SK-N-MC (cell line): ENCODE results near the gene CEMIP.

ENCODE experiments used
- DNase-seq: peaks from one replicate; pipeline ENCODE4 v3.0.0-alpha.2; 2011; ENCODE audit warnings: low read depth, low spot score
- H3K27ac ChIP-seq: fragments of 200-600 bp; sonication (generic); 2 replicates; pipeline ENCODE4 v1.5.1; 2016; ENCODE audit warnings: mixed run types
- H3K36me3 ChIP-seq: fragments of 200-600 bp; sonication (generic); 2 replicates; pipeline ENCODE4 v1.6.1; 2017; ENCODE audit warnings: antibody characterized with exemption, low read length, mixed read lengths; ENCODE audit not compliant: insufficient read depth
- H3K4me3 ChIP-seq: fragments of 200-600 bp; sonication (generic); 2 replicates; pipeline ENCODE4 v1.5.1; 2016
- H3K9ac ChIP-seq: fragments of 200-600 bp; sonication (generic); 2 replicates; pipeline ENCODE4 v1.8.0; 2017; ENCODE audit warnings: mixed run types, mixed read lengths; ENCODE audit not compliant: insufficient read length
- H3K9me3 ChIP-seq: fragments of 200-600 bp; sonication (generic); 2 replicates; pipeline ENCODE4 v1.6.1; 2017; ENCODE audit warnings: low read depth, mild to moderate bottlenecking, antibody characterized with exemption, low read length, moderate library complexity, mixed read lengths
- EZH2 ChIP-seq: fragments of 200-600 bp; sonication (generic); IDR thresholded peaks from one replicate; pipeline ENCODE4 v1.6.1; 2017; ENCODE audit warnings: antibody characterized with exemption
- FOXP2 ChIP-seq: optimal IDR thresholded peaks from 2 replicates; pipeline ENCODE3; 2011; ENCODE audit warnings: mild to moderate bottlenecking, moderate library complexity; ENCODE audit not compliant: insufficient read depth; ENCODE audit errors: extremely low read length, control extremely low read depth
- POLR2AphosphoS5 ChIP-seq: IDR thresholded peaks from 2 replicates; pipeline ENCODE4 v1.6.1; 2012; ENCODE audit warnings: mild to moderate bottlenecking, low read depth, low read length, borderline replicate concordance

CEMIP gene

GRCh38 chr15:80883641-80884040, 104.5 kb downstream of the CEMIP start:
- TF ChIP-seq EZH2 (no peak), FOXP2 (no peak), POLR2AphosphoS5 (no peak)
- Histone ChIP-seq H3K27ac (no peak overlapping the region), H3K9ac (no peak overlapping the region), H3K36me3 (no peaks in the 10 kb centered on the region), H3K4me3 (no peak overlapping the region), H3K9me3 (no peaks in the 10 kb centered on the region)
- DNase-seq, result no peak

DNA sequence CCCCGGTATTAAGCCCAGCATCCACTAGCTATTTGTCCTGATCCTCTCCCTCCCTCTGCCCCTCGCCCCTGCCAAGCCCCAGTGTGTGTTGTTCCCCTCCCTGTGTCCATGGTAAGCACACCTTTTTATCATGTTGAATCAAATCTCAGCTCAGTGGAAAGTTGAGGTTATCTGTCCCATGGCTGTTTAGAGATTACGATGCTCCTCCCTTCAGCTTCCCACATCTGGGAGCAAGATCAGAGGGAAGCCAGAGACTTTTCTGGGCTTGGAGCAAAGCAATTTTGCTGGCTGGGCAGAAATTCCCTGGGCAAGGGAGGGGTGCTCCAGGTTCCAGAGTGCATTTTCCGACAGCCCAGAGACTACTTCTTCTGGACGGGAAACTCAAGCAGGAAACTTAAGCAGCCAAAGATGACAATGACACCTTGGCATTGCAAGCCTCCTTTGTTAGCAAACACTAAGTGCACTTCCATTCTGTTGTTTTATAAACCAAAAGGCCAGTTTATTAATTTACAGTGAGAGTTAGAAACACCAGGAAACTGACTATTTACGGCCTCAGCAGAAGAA, 105.9 kb downstream of the CEMIP start:
- no peaks in the 10 kb centered on the region for H3K9me3 ChIP-seq
- no peak for DNase-seq
- no peak for TF ChIP-seq POLR2AphosphoS5
- no peaks in the 10 kb centered on the region for H3K36me3 ChIP-seq
- H3K4me3 ChIP-seq, result no peak overlapping the region
- no peak overlapping the region for H3K27ac ChIP-seq
- H3K9ac ChIP-seq, result no peak overlapping the region

- Histone ChIP-seq H3K9ac (no peak overlapping the region), H3K36me3 (no peaks in the 10 kb centered on the region), H3K4me3 (no peak overlapping the region), H3K27ac (no peak overlapping the region), H3K9me3 (no peaks in the 10 kb centered on the region)
- TF ChIP-seq FOXP2, result no peak
- TF ChIP-seq EZH2, result no peak
- no peak for TF ChIP-seq POLR2AphosphoS5
- no peak for DNase-seq
These were observed 108.0 kb downstream of the CEMIP start for GRCh38 chr15:80887148-80887547.

- no peak overlapping the region for H3K4me3 ChIP-seq
- H3K27ac ChIP-seq, result no peak overlapping the region
- no peaks in the 10 kb centered on the region for H3K9me3 ChIP-seq
- H3K9ac ChIP-seq, result no peak overlapping the region
- no peak for DNase-seq
- no peaks in the 10 kb centered on the region for H3K36me3 ChIP-seq
- TF ChIP-seq EZH2 (no peak), FOXP2 (no peak), POLR2AphosphoS5 (no peak)
These were observed 109.7 kb downstream of the CEMIP start for GRCh38 chr15:80888846-80889245.

DNA sequence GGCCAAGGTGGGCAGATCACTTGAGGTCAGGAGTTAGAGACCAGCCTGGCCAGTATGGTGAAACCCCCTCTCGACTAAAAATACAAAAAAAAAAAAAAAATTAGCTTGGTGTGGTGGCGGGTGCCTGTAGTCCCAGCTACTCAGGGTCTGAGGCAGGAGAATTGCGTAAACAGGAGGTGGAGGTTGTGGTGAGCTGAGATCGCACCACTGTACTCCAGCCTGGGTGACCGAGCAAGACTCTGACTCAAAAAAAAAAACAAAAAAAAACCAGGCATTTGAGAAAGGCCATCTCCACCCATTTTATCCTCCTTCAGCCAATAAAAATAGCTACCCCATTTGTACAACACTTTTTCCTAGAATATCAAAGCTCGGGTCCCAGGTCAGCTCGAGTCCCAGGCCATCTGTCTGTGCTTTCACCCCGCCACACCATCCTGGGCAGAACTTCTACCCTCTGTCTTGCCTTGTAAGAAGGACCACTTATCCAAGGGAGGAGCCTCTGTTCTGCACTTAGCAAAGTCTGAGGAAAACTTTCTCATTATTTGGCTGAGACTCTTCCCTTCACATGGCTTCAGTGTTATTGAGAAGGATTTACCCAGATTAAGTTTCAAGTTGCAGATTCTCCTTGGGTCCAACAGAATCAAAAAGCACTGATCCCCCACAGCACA, 111.3 kb downstream of the CEMIP start:
- H3K9me3 ChIP-seq, result no peaks in the 10 kb centered on the region
- DNase-seq, result no peak
- no peak overlapping the region for H3K27ac ChIP-seq
- no peak for TF ChIP-seq FOXP2
- no peak for TF ChIP-seq POLR2AphosphoS5
- no peaks in the 10 kb centered on the region for H3K36me3 ChIP-seq
- no peak overlapping the region for H3K9ac ChIP-seq
- H3K4me3 ChIP-seq, result no peak overlapping the region

DNA sequence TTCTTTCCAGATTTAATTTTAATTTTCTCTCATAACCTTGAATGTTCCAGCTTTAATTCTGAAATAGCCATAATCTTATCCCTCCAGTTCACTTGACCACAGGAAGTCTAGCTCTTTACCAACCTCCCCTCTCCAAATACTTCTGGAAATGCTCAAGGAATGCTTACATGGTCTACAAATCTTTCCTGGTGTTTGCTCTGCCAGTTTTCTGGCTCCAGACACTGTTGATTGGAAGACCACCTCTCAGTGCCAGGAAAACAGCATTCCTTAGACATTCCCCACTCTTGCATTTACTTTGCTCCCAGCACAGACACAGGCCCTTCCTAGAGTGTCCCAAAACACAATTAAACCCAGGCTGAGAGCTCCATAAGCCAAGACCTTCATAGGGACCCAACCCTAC, 111.8 kb downstream of the CEMIP start:
- no peak for DNase-seq
- Histone ChIP-seq H3K9ac (no peak overlapping the region), H3K4me3 (no peak overlapping the region), H3K27ac (no peak overlapping the region), H3K36me3 (no peaks in the 10 kb centered on the region), H3K9me3 (no peaks in the 10 kb centered on the region)
- TF ChIP-seq POLR2AphosphoS5 (no peak), EZH2 (no peak), FOXP2 (no peak)

- Histone ChIP-seq H3K27ac (no peak overlapping the region), H3K36me3 (no peaks in the 10 kb centered on the region), H3K9me3 (no peaks in the 10 kb centered on the region), H3K9ac (no peak overlapping the region), H3K4me3 (no peak overlapping the region)
- no peak for DNase-seq
- TF ChIP-seq FOXP2 (no peak), EZH2 (no peak), POLR2AphosphoS5 (no peak)
These were observed 113.2 kb downstream of the CEMIP start for GRCh38 chr15:80892414-80892813.

GRCh38 chr15:80893777-80894176, 114.6 kb downstream of the CEMIP start:
- TF ChIP-seq POLR2AphosphoS5 (no peak), FOXP2 (no peak), EZH2 (no peak)
- no peak for DNase-seq
- no peaks in the 10 kb centered on the region for H3K9me3 ChIP-seq
- H3K27ac ChIP-seq, result no peak overlapping the region
- no peaks in the 10 kb centered on the region for H3K36me3 ChIP-seq
- H3K9ac ChIP-seq, result no peak overlapping the region
- H3K4me3 ChIP-seq, result no peak overlapping the region

DNA sequence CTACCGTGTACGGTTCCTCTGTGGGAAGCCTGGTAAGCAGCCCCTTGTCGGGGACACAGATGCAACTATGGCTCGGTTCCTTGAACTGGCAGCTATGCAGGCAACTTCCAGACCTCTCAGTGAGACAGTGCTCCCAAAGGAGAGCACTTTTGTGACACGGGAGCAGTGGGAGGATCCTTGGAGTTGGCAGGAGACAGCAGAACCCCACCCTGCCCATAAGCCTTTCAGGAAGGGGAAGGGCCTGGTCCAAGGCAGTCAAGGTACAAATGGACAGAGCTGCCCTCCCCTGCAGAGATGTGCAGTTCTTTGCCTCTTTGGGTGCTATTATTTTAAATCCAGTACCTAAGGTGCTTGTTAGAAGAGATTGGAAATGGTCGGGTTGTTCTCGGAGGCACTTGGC, 115.9 kb downstream of the CEMIP start:
- H3K36me3 ChIP-seq, result no peaks in the 10 kb centered on the region
- no peak overlapping the region for H3K27ac ChIP-seq
- no peak for DNase-seq
- H3K9ac ChIP-seq, result no peak overlapping the region
- H3K4me3 ChIP-seq, result no peak overlapping the region
- H3K9me3 ChIP-seq, result no peaks in the 10 kb centered on the region
- TF ChIP-seq EZH2, result no peak

- H3K36me3 ChIP-seq, result no peaks in the 10 kb centered on the region
- H3K9me3 ChIP-seq, result no peaks in the 10 kb centered on the region
- H3K4me3 ChIP-seq, result no peak overlapping the region
- no peak for DNase-seq
- no peak overlapping the region for H3K9ac ChIP-seq
- no peak for TF ChIP-seq POLR2AphosphoS5
- no peak for TF ChIP-seq EZH2
- TF ChIP-seq FOXP2, result no peak
- H3K27ac ChIP-seq, result no peak overlapping the region
These were observed 116.8 kb downstream of the CEMIP start for GRCh38 chr15:80895965-80896364.
